ENCODE results near the gene SEMA4D. TPM values are rescaled to one million over a fixed set of nuclear protein-coding genes. Genes with fewer than 3 reads are reported as not detected.

Gene SEMA4D
- total and polyA plus RNA-seq, 5 experiments from 2014 or later, result 154 to 573 (median 359) TPM

Small RNA genes lying within 50 kb of the gene (microRNA-seq; reads per million reads assigned to microRNA genes)
- not detected for gene MIR3153 (ENCODE audit: borderline microRNAs expressed)

Other genes with a start within 250 kb of the SEMA4D start
- 1 to 10 TPM; 4.8 to 5.3 TPM for gene CKS2, start 186.9 kb downstream of the SEMA4D start, total RNA-seq
- gene CKS2, start 186.9 kb downstream of the SEMA4D start, polyA plus RNA-seq, result 10 to 100 TPM in 1 of 3 donors, 1 to 10 TPM in 2; 7.0 to 13.6 (median 7.8) TPM
- gene SECISBP2, start 179.6 kb downstream of the SEMA4D start, total RNA-seq, result 100 to 1,000 TPM; 105 to 112 TPM
- gene SECISBP2, start 179.6 kb downstream of the SEMA4D start, polyA plus RNA-seq, result 10 to 100 TPM; 19.6 to 27.9 (median 21.2) TPM
- gene GADD45G, start 106.9 kb upstream of the SEMA4D start, total RNA-seq, result 1 to 10 TPM; 1.5 to 3.7 TPM
- under 1 TPM in 2 of 3 donors, not detected in 1; 0.21 to 0.25 TPM for gene GADD45G, start 106.9 kb upstream of the SEMA4D start, polyA plus RNA-seq